HUES64 (cell line): ENCODE data around the gene CFAP77.
A peak's percentile ranks its signal among the peaks of the same experiment; 100 is the strongest.

Experiments
- H3K27ac ChIP-seq: 2 replicates; pipeline ENCODE4 v1.7.0; 2013; ENCODE audit warnings: low read depth, low read length, inconsistent platforms
- H3K27me3 ChIP-seq: 2 replicates; pipeline ENCODE4 v1.6.1; 2013; ENCODE audit warnings: mild to moderate bottlenecking, low read length; ENCODE audit not compliant: insufficient read depth
- H3K36me3 ChIP-seq: 2 replicates; pipeline ENCODE4 v1.6.1; 2013; ENCODE audit warnings: mild to moderate bottlenecking, low read length; ENCODE audit not compliant: insufficient read depth
- H3K4me1 ChIP-seq: 2 replicates; pipeline ENCODE4 v1.6.1; 2013; ENCODE audit warnings: mild to moderate bottlenecking, low read length, moderate library complexity; ENCODE audit not compliant: insufficient read depth
- H3K4me3 ChIP-seq: 2 replicates; pipeline ENCODE4 v1.5.1; 2013; ENCODE audit warnings: mild to moderate bottlenecking, low read length, moderate library complexity
- H3K9ac ChIP-seq: 2 replicates; pipeline ENCODE4 v1.6.1; 2013; ENCODE audit warnings: mild to moderate bottlenecking, low read depth, low read length
- H3K9me3 ChIP-seq: 2 replicates; pipeline ENCODE4 v1.6.1; 2013; ENCODE audit warnings: low read depth, low read length; ENCODE audit not compliant: insufficient read depth
- WGBS: fragments of 150-250, 120-280 bp; methylation state at CpG from one replicate; pipeline ENCODE4 v1.1.7; 2013; ENCODE audit warnings: missing lambda C conversion rate; 5-methylcytosine and 5-hydroxymethylcytosine counted together

Gene CFAP77

DNA sequence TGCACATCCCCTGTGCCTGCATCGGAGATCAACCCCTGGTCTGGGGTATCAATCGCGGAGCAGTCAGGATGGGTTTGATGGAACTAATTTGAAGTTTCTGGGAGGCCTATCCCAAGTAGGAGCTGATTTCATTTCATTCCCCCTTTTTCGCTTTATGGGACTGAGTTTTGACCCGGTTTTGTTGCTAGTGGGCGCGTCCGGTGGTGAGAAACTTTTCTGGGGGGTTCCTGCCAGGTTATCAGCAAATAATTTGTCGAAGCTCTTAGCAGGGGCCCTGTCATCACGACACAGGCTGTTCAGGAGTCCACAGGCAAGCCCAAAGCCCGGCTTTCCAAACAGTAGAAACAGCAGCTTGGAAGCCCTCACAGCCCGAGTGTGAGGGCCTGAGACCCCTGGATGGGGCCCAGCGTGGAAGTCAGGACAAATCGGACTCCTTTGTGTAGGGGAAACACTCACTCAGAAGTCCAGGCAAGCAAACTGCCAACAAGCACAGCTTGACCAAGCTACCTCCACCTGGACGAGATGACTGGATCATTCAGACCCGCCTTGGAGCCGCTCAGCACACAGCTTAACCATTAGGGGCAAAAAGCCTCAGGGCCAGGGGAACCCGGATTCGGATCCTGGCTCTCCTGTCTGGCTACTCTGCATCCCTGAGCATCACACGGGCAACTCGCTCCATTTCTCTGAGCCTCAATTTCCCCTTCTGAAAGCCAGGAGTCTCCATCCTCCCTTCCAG is 108.0 kb downstream of the CFAP77 start:
- H3K36me3 ChIP-seq = no peaks in the 10 kb centered on the region
- WGBS = 92% methylated on average over 21 of the region's 21 CpGs

DNA sequence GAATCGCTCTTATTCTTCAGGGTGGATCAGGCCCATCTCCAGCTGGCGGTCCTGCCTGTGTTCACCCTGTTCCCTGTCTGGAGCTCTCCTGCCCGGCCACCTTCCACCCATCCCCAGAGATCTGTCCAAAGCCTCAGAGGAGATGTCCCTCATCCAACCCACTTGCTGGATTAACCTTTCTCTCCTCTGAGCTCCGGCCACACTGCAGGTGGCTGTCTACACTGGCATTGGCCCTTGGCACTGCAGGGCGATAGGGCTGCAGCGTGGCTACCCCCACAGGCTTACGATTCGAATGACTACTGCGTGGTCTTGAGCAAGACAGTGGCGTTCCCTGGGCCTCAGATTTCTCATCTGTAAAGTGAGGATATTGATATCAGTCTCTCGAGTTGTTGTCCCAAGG is 108.6 kb downstream of the CFAP77 start:
- Histone ChIP-seq H3K36me3 (no peaks in the 10 kb centered on the region), H3K9me3 (no peaks in the 10 kb centered on the region), H3K27ac (no peak overlapping the region), H3K27me3 (no peaks in the 10 kb centered on the region), H3K4me1 (no peaks in the 10 kb centered on the region), H3K9ac (no peak overlapping the region), H3K4me3 (no peak overlapping the region)
- WGBS = 94% methylated on average over 11 of the region's 11 CpGs

More for the DNA sequence above, 108.0 kb downstream of the CFAP77 start:
- no peaks in the 10 kb centered on the region for H3K27me3 ChIP-seq
- H3K27ac ChIP-seq = no peak overlapping the region
- H3K9me3 ChIP-seq = no peaks in the 10 kb centered on the region
- H3K4me3 ChIP-seq = no peak overlapping the region
- no peaks in the 10 kb centered on the region for H3K4me1 ChIP-seq
- no peak overlapping the region for H3K9ac ChIP-seq

DNA sequence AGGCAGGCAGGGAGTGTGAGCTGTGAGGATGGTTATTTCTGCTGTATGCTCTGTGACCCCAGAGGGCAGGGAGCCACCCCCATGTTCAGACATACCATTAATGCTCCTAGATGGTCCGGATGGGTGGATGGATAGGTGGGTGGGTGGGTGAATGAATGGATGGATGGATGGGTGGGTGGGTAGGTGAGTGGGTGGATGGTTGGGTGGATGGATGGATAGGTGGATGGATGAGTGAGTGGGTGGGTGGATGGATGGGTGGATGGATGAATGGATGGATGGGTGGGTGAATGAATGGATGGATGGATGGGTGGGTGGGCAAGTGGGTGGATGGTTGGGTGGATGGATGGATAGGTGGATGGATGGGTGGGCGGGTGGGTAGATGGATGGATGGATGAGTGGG is 109.0 kb downstream of the CFAP77 start:
- Histone ChIP-seq H3K4me1 (no peaks in the 10 kb centered on the region), H3K9ac (no peak overlapping the region), H3K27ac (no peak overlapping the region), H3K4me3 (no peak overlapping the region), H3K27me3 (no peaks in the 10 kb centered on the region), H3K9me3 (no peaks in the 10 kb centered on the region), H3K36me3 (no peaks in the 10 kb centered on the region)
- 78% methylated on average over 2 of the region's 2 CpGs for WGBS

DNA sequence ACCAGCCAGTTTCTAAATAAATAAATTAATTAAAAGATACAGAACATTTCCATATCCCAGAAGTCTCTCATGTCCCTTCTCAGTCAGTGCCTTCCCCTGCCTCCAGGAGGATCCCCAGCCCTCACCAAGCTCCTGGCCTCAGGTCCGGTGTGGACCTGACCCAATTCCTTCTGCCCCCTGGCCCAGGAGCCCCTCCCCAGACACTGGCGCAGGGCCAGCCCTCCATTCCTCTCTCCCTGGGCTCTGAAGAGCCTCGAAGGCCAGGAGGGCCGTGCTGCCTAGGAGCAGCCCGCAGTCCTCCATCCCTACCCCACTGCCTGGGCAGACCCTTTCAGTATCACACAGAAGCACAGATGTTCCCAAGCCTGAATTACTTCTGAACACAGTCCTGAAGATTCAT is 110.6 kb downstream of the CFAP77 start:
- H3K27me3 ChIP-seq = no peaks in the 10 kb centered on the region
- WGBS = 87% methylated on average over 5 of the region's 5 CpGs
- no peak overlapping the region for H3K9ac ChIP-seq
- no peak overlapping the region for H3K4me3 ChIP-seq
- H3K9me3 ChIP-seq = no peaks in the 10 kb centered on the region
- H3K36me3 ChIP-seq = no peaks in the 10 kb centered on the region
- H3K27ac ChIP-seq = no peak overlapping the region
- H3K4me1 ChIP-seq = no peaks in the 10 kb centered on the region

DNA sequence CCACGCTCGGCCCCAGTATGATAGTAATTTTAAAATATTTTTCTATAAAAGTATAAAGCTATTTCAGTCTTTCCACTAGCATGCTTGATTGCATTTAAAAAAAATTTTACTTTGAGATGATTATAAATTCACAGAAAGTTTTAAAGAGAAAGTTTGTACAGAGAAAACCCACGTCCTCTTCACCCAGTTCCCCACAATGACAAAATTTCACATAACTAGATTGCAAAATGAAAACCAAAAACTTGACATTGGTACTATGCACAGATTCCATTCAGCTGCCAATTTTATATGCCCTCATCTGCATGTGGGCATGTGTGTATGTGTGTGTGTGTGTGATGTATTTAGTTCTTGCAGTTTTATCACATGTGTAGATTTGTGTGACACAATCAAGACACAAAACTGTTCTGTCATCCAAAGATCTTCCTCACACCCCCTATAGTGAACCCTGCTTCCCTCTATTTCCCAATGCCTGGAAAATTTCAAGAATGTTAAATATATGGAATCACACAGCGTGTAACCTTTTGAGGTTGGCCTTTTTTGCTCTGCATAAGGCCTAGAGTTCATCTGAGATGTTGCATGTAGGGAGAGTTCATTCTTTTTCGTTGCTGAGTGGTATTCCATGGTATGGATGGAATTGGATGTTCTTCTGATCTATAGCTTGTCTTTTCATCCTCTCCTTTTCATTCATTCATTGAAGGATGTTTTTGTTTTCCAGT is 115.5 kb downstream of the CFAP77 start:
- Histone ChIP-seq H3K27me3 (no peaks in the 10 kb centered on the region), H3K4me3 (no peak overlapping the region), H3K4me1 (no peaks in the 10 kb centered on the region), H3K27ac (no peak overlapping the region), H3K9me3 (no peaks in the 10 kb centered on the region), H3K9ac (no peak overlapping the region), H3K36me3 (no peaks in the 10 kb centered on the region)
- 82% methylated on average over 3 of the region's 5 CpGs for WGBS

DNA sequence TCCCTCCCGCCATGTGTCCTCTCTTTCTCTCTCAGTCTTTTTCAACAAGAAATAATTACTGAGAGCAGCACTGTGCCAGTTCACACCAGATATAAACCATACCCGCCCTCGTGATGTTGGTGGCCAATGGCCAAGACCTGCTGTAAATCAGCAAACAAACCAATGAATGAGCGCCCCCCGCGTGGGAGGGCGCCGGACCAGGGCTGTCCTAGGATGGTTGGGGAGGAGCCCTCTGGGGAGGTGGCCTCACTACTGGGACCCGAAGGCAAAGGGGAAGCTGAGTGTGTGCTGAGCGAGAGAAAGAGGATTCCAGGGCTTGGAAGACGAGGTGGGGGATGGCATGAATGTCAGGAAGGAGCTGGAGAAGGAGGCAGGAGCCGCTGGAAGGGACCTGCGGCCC is 121.2 kb downstream of the CFAP77 start:
- H3K36me3 ChIP-seq = no peaks in the 10 kb centered on the region
- H3K9ac ChIP-seq = peak overlapping the region; percentile 16; the same call in 1 of the 2 replicates
- H3K4me3 ChIP-seq = no peak overlapping the region
- H3K9me3 ChIP-seq = peaks cover 10% of the 10 kb centered on the region; the same call in 1 of the 2 replicates
- H3K4me1 ChIP-seq = peaks cover 14% of the 10 kb centered on the region; the same call in 1 of the 2 replicates
- H3K27ac ChIP-seq = no peak overlapping the region
- no peaks in the 10 kb centered on the region for H3K27me3 ChIP-seq
- WGBS = 51% methylated on average over 13 of the region's 13 CpGs

DNA sequence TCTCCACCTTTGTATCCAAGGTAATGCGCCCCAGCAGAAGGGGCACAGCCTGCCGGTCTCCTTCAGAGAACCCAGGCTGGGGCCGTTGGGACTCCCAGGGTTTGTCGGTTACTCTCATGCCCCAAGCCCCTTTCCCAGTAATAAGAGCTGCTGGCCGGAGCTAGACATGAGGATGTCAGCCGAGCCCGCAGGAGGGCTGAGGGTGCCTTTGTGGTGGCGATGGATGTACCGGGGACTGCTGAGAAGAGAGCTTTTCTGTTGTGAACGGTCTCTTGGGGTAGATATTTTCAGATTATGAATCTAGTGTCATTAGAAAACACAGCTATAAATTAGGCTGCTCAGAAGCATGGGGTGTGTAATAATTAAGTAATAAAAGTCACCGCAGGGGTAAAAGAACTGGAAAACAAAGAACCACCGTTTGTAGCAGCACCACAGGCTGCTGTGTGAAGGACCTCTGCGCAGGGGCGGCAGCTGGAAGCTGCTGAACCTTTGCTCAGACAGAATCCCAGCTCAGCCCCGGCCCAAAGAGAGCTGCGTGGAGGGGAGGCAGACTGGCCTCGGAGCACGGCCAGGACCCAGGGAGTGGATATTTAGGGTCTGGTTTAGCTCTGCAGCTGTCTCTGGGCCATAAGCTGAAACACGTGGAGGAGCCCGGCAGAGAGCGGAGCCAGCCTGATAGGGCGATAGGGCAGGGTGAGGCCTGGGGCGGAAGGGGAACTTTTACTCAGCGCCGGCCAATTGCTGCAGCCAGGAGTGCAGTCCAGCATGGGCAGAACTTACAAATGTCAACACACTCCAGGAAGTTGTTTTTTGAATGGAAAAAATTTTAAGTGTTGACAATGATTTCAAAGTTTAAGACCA is 121.9 kb downstream of the CFAP77 start:
- Histone ChIP-seq H3K27me3 (no peaks in the 10 kb centered on the region), H3K4me3 (no peak overlapping the region), H3K27ac (no peak overlapping the region), H3K9ac (peak overlapping the region; percentile 16; the same call in 1 of the 2 replicates), H3K9me3 (peaks cover 10% of the 10 kb centered on the region; the same call in 1 of the 2 replicates), H3K4me1 (peaks cover 14% of the 10 kb centered on the region; the same call in 1 of the 2 replicates), H3K36me3 (no peaks in the 10 kb centered on the region)
- 79% methylated on average over 25 of the region's 25 CpGs for WGBS

DNA sequence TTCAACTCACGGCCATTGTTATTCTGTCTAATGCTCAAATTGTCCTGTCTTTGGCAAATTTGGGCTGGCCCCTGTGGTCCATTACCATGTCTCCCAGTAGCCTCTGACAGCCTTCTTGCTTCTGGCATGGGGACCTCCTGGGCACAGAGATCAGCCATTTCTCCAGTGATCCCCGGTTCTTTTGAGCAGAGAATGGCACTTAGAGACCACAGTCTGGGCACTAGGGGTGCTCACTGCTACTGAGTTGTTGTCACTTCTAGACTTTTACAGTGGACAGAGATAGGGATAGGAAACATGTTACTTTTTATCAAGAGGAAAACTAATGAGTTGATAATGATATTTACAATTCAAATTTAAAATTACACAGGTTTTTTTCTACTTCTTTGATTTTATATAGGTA is 124.8 kb downstream of the CFAP77 start:
- 95% methylated on average over 2 of the region's 2 CpGs for WGBS

DNA sequence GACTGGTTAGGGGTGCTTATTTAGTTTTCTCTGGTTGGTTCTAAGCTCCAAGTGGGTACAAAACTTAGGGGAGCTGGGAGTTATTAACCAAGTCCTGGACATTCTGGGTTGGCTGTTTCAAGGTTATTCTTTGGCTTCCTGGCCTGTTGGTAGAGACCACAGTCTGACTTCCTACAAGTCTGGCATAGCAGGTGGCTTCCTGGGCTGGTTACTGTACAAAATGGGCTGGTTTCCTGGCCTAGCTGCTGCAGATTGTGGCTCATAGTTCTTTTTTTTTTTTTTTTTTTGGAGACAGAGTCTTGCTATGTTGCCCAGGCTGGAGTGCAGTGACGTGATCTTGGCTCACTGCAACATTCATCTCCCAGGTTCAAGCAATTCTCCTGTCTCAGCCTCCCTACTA is 126.1 kb downstream of the CFAP77 start:
- WGBS = 95% methylated on average over 1 of the region's 1 CpG

More for the DNA sequence above, 124.8 kb downstream of the CFAP77 start:
- no peak overlapping the region for H3K4me3 ChIP-seq
- peaks cover 10% of the 10 kb centered on the region; the same call in 1 of the 2 replicates for H3K9me3 ChIP-seq
- H3K27ac ChIP-seq = no peak overlapping the region
- H3K36me3 ChIP-seq = no peaks in the 10 kb centered on the region
- no peaks in the 10 kb centered on the region for H3K27me3 ChIP-seq
- H3K9ac ChIP-seq = no peak overlapping the region
- peaks cover 14% of the 10 kb centered on the region; the same call in 1 of the 2 replicates for H3K4me1 ChIP-seq

DNA sequence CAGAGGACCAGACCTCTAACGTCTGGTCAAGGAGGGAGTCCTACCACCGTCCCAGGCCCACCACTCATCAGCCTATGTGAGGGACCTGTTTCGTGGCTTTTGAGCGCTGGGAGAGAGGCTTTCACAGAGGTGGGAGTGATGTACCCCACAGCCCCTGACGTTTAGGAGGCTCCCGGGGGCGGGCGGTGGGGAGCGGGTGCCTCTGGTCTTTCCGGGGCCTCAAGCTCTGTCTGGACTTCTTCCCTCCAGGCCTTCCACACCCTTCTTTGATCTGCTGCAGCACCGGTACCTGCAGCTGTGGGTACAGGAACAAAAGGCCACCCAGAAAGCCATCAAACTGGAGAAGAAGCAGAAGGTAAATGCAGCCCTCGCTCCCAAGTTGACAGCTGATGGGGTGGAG is 127.3 kb downstream of the CFAP77 start:
- H3K4me1 ChIP-seq = peaks cover 5% of the 10 kb centered on the region; the same call in 1 of the 2 replicates
- peaks cover 10% of the 10 kb centered on the region; the same call in 1 of the 2 replicates for H3K9me3 ChIP-seq
- WGBS = 92% methylated on average over 12 of the region's 12 CpGs
- H3K9ac ChIP-seq = no peak overlapping the region
- H3K4me3 ChIP-seq = no peak overlapping the region
- no peaks in the 10 kb centered on the region for H3K36me3 ChIP-seq
- H3K27me3 ChIP-seq = no peaks in the 10 kb centered on the region
- H3K27ac ChIP-seq = no peak overlapping the region

More for the DNA sequence above, 126.1 kb downstream of the CFAP77 start:
- H3K4me1 ChIP-seq = peaks cover 14% of the 10 kb centered on the region
- no peak overlapping the region for H3K9ac ChIP-seq
- H3K9me3 ChIP-seq = peaks cover 10% of the 10 kb centered on the region; the same call in 1 of the 2 replicates
- no peaks in the 10 kb centered on the region for H3K36me3 ChIP-seq
- H3K27me3 ChIP-seq = no peaks in the 10 kb centered on the region
- no peak overlapping the region for H3K4me3 ChIP-seq
- no peak overlapping the region for H3K27ac ChIP-seq
